CD4-positive, alpha-beta T cell treated with Interleukin-10 for 1 hour (primary cell): ENCODE results near the gene SLC9A1.
"Not testable (repeated sequence)": the region's sequence is repeated elsewhere in the genome, so short reads cannot be mapped to it uniquely, and the experiment has no call there.

Experiments used
- DNase-seq: peaks from one replicate; pipeline ENCODE4 v3.0.0-alpha.2; 2020

SLC9A1 gene

DNA sequence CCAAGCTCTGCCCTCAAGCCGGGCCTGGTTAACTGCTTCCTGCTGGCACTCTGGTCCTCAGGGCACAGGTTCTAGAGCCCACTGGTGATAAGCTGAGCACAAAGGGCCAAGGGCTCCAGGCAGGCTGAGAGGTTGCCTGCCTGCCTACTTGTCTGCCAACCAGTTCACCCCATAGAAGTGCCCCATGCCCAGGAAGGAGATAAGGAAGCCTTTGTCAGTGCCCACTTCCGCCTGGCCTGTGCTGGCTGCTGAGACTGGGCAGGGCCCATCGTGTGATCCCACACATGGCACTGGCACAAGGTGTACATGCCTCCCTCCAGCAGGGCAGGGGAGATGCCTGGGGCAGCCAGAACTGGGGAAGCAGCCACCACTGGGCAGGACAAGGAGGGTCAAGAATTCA is 24.1 kb downstream of the SLC9A1 start:
- DNase-seq = no peak

DNA sequence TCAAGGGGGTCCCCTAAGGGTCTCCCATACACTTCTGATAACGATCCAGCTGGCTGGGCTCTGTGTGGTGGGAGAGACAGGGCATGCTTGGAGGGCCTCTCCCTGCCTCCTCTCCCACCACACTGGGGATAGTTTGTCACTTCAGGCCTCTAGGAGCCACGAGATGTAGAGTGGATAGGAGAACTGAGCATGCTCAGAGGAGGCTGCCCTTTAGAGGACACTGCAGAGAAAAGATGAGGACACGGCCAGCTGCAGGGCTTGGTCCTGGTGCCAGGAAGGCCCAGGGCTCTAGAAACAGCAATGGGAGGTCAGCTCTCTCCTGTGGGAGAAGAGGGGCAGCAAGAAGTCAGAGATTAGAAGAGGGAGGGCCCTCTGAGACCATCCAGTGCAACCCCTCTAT is 25.7 kb downstream of the SLC9A1 start:
- DNase-seq = no peak

DNA sequence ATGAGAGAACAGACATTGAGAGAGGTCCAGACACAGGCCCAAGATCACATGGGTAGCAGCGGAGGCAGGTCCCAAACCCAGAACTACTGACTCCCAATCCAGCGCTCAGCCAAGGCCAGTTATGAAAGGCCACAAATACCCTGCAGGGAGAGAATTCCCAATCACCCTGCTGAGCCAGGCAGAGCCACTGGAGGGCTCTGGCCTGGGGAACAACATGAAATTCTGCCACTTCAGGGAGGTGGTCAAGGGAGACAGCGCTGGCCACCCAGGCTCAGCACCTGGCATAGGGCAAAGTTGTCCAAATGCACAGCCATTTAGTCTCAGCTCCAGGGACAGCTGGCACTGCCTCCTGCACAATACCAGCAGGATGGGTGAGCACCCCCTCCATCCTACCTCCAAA is 27.5 kb downstream of the SLC9A1 start:
- DNase-seq = no peak

DNA sequence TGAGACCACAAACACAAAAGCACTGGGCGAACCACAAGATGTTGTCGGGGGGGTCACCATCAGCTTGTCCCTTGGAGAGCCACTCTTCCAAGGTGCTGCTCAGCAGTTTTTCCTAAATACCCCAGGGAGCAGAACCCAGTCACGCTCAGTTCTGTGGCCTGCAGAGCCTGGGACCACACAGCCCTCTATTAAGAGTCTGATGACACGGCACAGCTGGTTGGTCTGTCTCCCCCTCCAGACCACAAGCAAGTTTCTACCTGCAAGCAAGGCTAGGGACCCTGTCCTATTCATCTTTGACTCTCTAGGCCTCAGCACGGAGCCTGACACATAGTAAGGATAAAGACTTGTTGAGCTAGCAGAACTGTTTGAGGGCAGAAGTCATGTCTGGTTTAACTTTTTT is 28.5 kb downstream of the SLC9A1 start:
- DNase-seq = no peak

DNA sequence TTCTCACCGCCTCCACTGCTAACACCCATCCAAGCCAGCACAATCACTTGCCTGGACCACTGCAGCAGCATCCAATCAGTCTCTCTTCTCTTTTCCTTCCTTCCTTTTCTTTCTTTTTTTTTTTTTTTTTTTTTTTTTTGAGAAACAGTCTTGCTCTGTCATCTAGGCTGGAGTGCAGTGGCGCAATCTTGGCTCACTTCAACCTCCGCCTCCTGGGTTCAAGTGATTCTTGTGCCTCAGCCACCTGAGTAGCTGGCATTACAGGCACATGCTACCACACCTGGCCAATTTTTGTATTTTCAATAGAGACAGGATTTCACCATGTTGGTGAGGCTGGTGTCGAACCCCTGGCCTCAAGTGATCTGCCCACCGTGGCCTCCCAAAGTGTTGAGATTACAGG is 29.8 kb downstream of the SLC9A1 start:
- not testable (repeated sequence) for DNase-seq

DNA sequence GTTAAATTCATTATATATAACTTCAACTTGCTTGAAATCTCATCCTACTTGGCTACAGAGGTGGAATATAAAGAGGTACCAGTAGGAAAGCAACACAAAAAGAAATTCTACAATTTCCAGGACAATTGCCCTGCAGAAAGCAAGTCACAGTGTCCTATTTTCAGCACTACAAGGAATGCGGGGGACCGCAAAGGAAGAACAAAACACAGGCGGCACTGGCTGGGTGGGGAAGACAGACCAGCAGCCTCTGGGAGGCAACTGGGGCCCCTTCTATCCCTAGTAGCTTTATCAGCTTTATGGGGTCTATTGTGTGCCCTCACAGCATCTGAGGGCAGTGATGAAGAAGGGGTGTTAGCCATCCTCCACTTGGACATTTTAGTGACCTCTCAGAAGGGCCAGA is 30.5 kb downstream of the SLC9A1 start:
- no peak for DNase-seq

DNA sequence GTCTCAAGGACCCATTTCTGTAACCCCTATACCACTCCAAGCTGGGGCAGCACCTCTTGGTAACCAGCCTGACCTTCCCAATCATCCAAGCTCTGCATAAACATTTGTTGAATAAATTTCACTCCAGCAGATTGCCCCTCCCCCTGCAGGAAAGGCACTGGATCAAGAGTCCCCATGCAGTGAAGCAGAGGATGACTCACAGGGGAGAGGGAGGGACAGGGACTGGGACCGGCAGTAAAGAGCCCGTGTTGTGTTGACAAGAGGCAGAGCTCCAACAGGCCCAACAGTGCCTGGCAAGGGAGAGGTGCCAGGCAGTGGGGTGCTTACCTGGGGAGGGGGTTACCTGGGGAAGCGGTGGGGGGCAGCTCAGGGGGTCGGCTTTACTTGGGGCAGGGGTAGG is 32.3 kb downstream of the SLC9A1 start:
- DNase-seq = no peak

DNA sequence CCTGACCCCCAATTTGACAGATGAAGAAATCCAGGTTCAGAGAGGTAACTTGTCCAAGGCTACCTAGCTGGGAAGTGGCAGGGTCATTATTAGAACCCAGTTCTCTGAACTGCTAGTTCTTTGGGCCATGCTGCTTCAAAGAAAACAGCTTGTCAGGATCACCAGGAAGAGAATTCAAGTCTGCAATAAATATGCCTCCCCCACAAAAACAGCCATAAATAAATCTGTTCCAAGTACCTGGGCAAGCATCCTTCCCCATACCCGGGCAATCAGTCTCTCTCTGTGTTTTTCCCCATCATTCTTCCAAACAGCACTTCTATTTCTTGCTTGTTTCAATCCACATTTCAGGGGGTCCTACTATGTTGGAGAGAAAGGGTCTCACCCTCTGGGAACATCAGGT is 34.1 kb downstream of the SLC9A1 start:
- DNase-seq = no peak

DNA sequence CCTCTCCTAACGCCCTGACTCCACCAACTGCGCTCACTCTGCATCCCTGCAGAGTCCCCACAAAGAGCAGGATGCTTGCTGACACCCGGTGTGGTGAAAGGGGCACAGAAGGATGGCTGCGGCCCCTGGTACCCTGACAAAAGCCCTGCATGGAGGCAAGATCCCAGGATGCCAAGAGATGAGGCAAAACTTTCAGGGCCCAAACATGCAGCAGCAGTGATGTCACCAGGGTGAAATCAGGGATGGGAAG is 36.6 kb downstream of the SLC9A1 start:
- DNase-seq = no peak

DNA sequence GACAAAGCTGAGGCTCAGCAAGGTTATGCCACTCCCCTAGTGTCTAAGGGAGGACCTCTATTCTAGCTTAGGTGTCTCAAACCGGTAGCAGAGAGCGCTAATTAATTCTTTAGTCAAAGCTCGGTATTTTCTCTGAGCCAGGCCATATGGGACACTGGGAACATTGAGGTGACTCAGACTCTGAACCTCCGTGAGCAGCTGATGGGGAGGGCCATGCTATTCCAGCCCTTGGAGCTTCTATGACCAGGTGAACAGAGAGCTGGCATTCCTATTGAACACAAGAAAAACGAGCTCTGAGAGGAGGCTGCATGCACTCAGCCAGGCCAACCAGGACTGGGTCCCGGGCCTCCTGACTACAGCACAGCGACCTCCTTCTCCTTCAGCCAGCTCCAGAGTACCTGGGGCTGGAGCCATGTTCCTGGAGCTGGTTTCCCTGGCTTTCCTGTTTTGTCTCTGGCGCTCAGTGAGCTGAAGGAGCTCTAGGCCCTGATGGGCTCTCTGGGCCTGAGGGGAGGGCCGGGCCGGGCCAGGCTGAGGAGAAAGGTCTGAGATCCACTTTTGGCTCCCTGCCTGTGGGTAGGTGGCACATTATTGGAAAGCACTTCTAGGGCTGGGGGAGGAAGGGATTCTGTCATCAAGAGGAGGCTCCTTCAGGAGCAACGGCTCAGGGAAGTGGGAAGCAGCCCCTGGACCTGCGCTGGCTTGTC is 37.0 kb downstream of the SLC9A1 start:
- no peak for DNase-seq

DNA sequence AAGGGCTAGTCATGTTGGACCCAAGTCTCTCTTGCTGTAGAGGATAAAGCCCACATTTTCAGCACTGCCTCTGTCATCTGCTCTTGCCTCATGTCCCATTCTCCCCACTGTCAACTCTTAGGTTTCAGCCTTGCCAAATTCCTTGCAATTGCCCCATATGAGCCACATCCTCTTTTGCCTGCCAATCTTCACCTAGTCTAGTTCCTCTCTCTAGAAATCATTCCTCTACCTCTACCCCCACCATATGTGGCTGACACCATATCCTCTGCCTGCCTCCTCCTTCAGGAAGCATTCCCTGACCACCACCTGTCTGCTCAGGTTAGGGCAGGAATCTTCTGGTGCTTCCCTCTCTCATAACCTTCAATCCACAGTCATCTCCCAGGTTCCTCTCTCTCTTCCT is 38.2 kb downstream of the SLC9A1 start:
- peak; percentile 22 for DNase-seq

DNA sequence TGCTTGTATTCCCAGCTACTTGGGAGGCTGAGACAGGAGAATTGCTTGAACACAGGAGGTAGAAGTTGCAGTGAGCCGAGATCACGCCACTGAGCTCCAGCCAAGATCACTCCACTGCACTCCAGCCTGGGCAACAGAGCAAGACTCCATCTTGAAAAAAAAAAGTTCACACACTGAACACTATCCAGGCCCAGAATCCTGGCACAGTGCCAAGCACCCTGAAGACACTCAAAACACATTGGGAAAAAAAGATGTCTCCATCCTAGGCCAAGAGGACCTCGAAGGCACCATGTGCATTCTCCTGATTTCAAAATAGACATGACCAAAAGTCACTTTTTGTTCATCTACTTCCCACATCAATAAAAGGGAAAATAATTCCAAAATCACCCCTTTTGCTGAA is 38.7 kb downstream of the SLC9A1 start:
- DNase-seq = no peak

DNA sequence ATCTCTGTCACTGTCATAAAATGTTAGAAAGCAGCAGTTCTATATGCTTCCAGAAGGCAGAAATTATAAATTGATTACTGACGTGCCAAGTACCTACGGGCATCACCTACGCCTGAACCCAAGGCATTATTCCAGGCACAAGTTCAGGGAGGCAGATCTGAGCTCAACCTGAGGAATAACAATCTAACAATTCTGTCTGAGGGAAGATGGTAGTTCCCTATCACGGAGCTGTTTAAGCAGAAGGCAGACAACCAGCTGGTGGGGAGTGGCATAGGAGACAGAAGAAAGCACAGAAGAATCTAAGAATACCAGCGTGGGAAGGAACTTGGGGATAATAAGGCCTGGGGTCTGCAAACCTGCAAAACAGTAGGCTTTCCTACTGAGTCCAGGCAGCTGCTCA is 40.4 kb downstream of the SLC9A1 start:
- DNase-seq = no peak

DNA sequence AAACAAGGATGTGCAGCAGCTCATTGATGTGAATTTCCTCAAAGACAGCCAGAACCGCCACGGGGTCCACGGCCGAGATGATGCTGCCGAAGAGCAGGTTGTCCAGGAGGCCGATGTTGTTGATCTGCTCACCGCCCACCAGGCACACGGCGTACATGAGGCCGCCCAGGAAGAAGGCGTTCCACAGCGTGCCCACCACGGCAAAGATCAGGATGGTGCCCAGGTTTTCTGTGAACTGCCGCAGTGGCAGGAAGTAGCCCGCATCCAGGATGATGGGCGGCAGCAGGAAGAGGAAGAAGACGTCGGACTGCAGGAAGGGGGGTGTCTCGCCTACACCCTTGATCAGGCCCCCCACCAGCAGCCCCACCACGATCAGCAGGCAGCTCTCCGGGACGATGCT is 41.1 kb downstream of the SLC9A1 start:
- DNase-seq = no peak

DNA sequence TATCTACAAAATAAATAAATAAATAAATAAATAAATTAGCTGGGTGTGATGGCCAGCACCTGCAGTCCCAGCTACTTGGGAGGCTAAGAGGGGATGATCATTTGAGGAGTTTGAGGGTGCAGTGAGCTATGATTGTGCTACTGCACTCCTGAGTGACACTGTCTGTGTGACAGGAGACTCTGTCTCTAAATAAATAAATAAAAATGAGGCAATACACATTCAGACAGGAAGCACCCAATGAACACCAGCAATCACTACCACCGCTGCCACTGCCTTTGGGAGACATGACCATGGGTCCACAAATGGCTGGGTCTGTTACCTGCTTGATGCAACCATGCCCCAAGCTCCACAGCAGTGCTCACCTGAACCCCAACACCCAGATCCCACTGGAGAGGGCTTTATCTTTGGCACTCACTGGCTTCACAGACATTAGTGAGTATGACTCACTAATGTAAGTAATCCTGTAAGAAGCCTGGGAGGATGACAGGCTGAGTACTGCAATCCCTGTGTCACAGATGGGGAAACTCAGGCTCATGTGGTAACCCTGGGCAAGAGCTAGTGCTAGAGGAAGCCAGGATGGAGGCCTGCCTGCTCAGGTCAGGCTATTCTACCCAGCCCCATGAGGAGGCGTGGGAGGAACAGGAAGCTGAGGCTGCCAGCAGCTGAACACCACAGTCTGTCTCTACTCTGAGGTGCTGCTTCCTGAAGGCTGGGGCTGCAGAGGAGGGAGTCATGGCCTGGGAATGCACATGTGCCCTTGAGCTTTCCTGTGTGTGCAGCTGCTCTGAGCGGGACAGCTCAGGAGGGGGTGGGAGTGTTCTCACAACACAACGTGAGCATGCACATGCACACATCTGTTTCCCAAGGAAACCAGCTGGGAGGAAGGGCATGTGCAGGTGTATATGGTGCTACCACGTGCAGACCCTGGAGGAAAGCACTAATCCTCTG is 43.0 kb downstream of the SLC9A1 start:
- DNase-seq = peak; percentile 72

DNA sequence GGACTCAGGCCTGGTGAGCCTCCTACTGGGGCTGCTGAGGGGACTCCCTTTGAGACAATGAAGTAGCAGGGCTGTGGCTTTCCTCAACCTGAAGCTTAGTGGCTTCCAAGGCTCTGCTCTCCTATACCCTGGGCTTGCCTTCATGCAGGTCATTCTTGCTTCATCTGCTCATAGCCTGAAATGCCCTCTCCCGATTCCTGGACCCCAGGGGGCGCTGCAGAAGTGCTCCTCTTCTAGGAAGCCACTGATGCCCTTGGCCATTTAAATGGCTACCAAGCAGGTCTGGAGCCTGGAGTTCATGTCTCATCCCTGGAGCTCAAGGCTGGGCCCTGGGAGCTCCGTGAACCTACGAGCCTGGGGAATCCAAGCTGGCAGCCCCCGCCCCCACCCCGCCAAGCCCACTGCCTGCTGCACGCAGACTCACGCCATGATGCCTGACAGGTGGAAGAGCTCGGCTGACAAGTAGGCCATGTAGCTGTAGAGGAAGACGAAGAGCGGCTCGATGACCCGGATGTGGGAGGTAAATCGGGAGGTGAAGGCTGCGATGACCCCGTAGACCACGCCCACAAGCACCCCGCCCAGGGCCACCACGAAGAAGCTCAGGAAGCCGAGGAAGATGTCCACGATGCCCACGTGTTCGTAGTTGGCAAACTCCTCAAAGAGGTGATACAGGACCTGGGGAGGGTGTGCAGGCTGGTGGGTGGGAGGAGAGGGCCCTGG is 45.7 kb downstream of the SLC9A1 start:
- peak; percentile 23 for DNase-seq

DNA sequence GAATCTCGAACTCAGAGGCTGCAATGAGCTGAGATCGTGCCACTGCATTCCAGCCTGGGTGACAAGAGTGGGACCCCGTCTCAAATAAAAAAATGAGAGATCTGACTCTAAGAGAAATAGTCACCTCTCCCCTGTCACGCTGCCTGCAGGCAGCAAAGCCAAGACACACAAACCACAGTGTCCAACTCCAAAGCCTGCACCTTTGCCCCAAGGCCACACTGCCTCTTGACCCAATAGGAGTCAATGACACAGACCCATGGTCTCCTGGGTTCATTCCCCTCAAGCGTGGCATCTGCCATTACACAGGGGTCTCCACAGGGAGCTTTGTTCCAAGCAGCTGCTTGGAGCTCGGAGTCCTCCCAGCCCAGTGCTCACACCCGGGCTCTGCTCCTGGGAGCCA is 46.3 kb downstream of the SLC9A1 start:
- DNase-seq = no peak

DNA sequence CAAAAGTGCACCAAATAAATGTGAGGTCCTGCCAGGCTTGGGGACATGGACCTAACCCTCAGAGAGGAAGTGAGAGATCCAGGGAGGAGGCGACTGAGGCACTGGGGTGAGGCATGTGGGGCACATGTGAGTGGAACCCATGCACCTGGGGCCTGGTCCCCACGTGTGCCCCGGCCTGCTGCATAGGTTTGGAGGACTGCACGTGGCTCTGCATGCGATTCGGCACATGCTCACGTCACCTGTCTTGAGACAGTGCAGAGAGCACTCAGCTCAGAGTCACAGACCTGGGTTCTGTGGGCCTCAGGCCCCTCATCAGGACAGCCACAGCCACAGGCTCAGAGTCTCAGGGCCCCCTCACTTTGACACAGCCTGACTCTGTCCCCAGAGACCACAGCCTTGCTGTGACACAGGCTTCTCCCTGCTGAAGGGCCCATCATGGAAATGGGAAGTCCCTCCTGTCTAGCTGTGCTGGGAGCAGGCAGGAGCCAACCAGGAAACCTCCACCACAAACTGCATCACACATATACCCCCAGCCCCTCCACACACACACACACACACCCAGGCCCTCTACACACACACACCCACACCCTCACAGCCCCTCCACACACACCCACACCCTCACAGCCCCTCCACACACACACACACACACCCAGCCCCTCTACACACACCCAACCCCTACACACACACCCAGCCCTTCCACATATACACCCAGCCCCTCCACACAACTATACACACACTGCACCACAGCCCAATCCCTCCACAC is 48.2 kb downstream of the SLC9A1 start:
- no peak for DNase-seq

DNA sequence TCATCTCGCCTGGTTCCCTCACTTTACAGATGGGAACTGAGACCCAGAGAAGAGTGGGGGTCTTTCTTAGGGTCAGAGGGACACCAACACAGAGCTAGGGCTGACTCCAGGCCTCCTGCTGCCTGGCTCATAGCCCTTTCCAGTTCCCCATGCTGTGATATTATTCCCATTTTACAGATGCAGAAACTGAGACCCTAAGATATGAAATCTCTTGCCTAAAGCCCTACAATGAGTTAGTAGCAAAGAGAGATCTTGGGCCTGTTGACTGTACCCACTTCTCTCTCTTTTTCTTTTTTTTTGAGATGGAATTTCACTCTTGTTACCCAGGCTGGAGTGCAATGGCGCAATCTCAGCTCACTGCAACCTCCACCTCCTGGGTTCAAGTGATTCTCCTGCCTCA is 49.9 kb downstream of the SLC9A1 start:
- no peak for DNase-seq

DNA sequence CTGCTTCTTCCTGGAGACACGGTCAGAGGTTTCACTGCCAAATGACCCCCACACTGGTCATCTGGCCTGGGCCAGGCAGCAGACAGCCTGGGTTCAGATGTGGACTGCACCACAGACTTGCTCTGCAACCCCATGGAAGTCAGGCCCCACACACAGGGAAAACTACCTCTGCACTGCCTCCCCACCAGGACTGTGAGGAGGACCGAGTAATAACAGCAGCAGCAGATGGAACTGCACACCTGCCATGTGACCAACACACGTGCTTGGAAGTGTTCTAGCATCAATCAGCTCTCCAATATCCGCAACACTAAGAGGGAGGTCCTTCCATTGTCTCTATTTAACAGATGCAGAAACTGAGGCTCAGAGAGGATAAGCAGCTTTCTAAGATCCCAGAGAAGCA is 51.4 kb downstream of the SLC9A1 start:
- DNase-seq = no peak

DNA sequence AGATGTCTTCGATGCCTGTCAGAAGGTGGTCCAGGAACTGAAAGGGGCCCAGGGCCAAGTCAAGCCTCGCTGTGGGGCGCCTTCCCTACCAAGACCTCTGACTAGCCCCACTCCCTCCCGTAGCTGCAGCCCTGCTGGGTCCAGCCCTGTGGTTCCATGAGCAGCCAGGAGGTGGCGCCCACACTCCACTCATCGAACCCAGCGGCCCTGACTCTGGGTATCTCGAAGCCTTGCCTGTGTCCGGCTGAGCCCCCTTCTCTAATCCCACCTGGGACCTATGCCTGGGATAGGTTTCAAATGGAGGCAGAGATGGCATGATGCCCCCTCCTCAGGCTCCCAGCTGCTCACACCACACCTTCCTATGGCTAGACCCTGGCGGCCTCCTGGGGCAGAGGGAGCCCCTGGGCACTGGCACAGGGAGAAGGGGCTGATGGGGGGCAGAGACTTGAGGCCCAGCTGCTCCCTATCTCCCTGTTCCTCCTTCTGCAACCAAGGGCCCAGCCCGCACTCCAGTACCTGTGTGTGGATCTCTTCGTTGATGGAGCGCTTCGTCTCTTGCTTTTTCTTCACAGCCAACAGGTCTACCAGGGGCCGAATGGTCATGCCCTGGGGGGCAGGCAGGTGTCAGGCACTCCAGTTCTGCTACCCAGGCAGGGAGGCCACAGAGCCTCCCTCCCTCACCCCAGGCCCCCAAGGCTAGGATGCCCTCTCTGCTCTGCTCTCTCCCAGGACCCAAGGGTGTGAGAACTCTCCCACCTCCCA is 52.0 kb downstream of the SLC9A1 start:
- DNase-seq = peak; percentile 82

DNA sequence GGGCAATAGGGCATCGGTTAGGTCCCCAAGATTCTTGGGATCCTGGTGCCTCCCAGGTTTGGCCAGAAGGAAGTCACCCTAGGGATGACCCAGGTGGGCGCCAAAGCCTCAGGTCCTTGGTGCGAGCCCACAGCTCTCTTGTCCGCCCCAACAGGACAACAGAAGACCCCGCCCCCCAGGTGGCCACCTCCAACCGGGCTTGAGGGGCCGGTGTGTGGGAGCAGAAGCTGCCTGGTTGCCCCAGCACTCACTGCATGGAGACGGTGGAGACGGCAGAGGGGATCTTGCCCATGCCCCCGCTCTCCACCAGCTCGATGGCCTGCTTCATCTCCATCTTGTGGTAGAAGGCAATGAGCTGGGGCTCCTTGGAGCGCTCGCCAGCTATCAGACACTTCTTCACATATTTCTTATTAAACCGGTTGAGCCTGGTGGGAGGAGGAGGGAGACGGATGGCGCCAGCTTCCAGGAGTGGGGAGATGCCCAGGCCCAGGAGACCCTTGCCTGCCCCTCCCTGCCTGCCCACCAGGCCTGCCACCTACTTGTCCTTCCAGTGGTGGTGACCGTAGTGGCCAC is 52.7 kb downstream of the SLC9A1 start:
- no peak for DNase-seq
